ENCODE data around the gene CHP2. TPM values are rescaled to one million over a fixed set of nuclear protein-coding genes. Genes with fewer than 3 reads are reported as not detected.
"Not testable (repeated sequence)": the region's sequence is repeated elsewhere in the genome, so short reads cannot be mapped to it uniquely, and the experiment has no call there.

CHP2 gene
- total and polyA plus RNA-seq, 9 of the 15 experiments (the other 6 are each of a cell fraction or from before 2014, with no cell fraction given), result 0.23 to 1.1 (median 0.80) TPM

GRCh38 chr16:23716484-23716883 is 38.3 kb upstream of the CHP2 start:
- CTCF ChIA-PET (ENCODE audit: low intra/inter-chr PET ratio), result no interaction called here

DNA sequence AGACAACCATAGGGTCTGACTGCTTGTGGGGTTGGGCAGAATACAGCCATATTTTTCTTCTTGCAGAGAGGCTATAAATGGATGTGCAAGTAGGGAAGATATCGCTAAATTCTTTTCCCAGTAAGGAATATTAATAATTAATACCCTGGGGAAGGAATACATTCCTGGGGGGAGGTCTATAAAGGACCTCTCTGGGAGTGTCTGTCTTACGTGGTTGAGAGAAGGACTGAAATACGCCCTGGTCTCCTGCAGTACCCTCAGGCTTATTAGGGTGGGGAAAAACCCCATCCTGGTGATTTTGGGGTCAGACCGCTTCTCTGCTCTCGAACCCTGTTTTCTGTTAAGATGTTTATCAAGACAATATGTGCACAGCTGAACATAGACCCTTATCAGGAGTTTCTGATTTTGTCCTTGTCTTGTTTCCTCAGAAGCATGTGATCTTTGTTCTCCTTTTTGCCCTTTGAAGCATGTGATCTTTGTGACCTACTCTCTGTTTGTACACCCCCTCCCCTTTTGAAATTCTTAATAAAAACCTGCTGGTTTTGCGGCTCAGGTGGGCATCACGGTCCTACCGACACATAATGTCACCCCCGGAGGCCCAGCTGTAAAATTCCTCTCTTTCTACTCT is 32.1 kb upstream of the CHP2 start:
- WGBS (ENCODE audit: insufficient coverage, low coverage, missing lambda C conversion rate), result 41% methylated on average over 9 of the region's 9 CpGs
- H3K27me3 ChIP-seq (ENCODE audit: control insufficient read depth in 2 of 2, insufficient read depth in 2 of 2, low read length in 2 of 2); H3K4me3 ChIP-seq; H2AFZ ChIP-seq (ENCODE audit: low read depth, low read length); H3K79me2 ChIP-seq (ENCODE audit: control insufficient read depth, insufficient read depth, low read length); CTCF ChIA-PET (ENCODE audit: low intra/inter-chr PET ratio); H3K4me1 ChIP-seq (replicated peaks in 1 of 2; ENCODE audit: control insufficient read depth in 2 of 2, insufficient read depth in 2 of 2, low read length in 2 of 2); ATAC-seq; H3K9me3 ChIP-seq (replicated peaks; ENCODE audit: control insufficient read depth, insufficient read depth, low read depth, low read length); H3K9me1 ChIP-seq (ENCODE audit: control insufficient read depth, insufficient read depth, low read length); H3K4me2 ChIP-seq (ENCODE audit: insufficient read depth, low read length); POLR2A ChIA-PET; DNase-seq (ENCODE audit: extremely low read depth in 1 of 4, low spot score in 3 of 4); H3K27ac ChIP-seq (ENCODE audit: extremely low read depth, low read depth, low read length); H3K36me3 ChIP-seq (ENCODE audit: control insufficient read depth, insufficient read depth, low read length); BruUV-seq (replicated peaks); in situ Hi-C loops (cut with MboI); H3K9ac ChIP-seq (ENCODE audit: insufficient read depth in 1 of 2, low read depth in 2 of 2, low read length in 2 of 2); H4K20me1 ChIP-seq (replicated peaks; ENCODE audit: control insufficient read depth, insufficient read depth, low read length); FAIRE-seq: not testable (repeated sequence)
- TF ChIP-seq TRIM28 (IDR thresholded peaks at IDR 0.05) (peak; percentile 78), CBX3 (IDR thresholded peaks at IDR 0.05; ENCODE audit: borderline replicate concordance in 1 of 2, low read length in 2 of 2) (peak in 1 of 2 experiments; percentile 53; a peak in 1 of 3 replicates), CBX5 (IDR thresholded peaks at IDR 0.05; ENCODE audit: borderline replicate concordance, low read depth) (peak; percentile 82; the same call in 1 of the 2 replicates)
- intact Hi-C loops (cut with micrococcal nuclease), result loop anchor here (10.0 kb wide), 1 partner anchor 168 kb away; the partner anchor contains the start of genes EARS2 and UBFD1

More at GRCh38 chr16:23716484-23716883, 38.3 kb upstream of the CHP2 start:
- Histone ChIP-seq H2AFZ (ENCODE audit: low read depth, low read length) (no peak overlapping the region), H3K27ac (ENCODE audit: extremely low read depth, low read depth, low read length) (no peak overlapping the region), H3K9me3 (replicated peaks; ENCODE audit: control insufficient read depth, insufficient read depth, low read depth, low read length) (no peaks in the 10 kb centered on the region), H3K9me1 (ENCODE audit: control insufficient read depth, insufficient read depth, low read length) (no peaks in the 10 kb centered on the region), H3K27me3 (ENCODE audit: control insufficient read depth in 2 of 2, insufficient read depth in 2 of 2, low read length in 2 of 2) (peaks cover 0 to 10% of the 10 kb centered on the region in 2 experiments; a peak in 2 of 5 replicates), H3K4me3 (no peak overlapping the region), H4K20me1 (replicated peaks; ENCODE audit: control insufficient read depth, insufficient read depth, low read length) (no peaks in the 10 kb centered on the region), H3K4me1 (replicated peaks in 1 of 2; ENCODE audit: control insufficient read depth in 2 of 2, insufficient read depth in 2 of 2, low read length in 2 of 2) (peaks cover 0 to 11% of the 10 kb centered on the region in 2 experiments; a peak in 2 of 5 replicates), H3K36me3 (ENCODE audit: control insufficient read depth, insufficient read depth, low read length) (no peaks in the 10 kb centered on the region), H3K79me2 (ENCODE audit: control insufficient read depth, insufficient read depth, low read length) (no peaks in the 10 kb centered on the region), H3K9ac (ENCODE audit: insufficient read depth in 1 of 2, low read depth in 2 of 2, low read length in 2 of 2) (no peak overlapping the region), H3K4me2 (ENCODE audit: insufficient read depth, low read length) (no peak overlapping the region)
- no peak for TF ChIP-seq ZNF24 (IDR thresholded peaks at IDR 0.05)
- ATAC-seq, result no peak
- intact Hi-C loops (cut with micrococcal nuclease) (no loop called here), in situ Hi-C loops (cut with MboI) (no loop called here)
- BruUV-seq (replicated peaks), result no TSS peak
- WGBS (ENCODE audit: insufficient coverage, low coverage, missing lambda C conversion rate), result 15% methylated on average over 5 of the region's 5 CpGs
- POLR2A ChIA-PET, result interaction anchor here (1.1 kb wide), 1 partner anchor 10 kb away, joined by 3 read pairs; no protein-coding TSS in a partner anchor
- no peak for DNase-seq (ENCODE audit: extremely low read depth in 1 of 4, low spot score in 3 of 4)
- no peak for FAIRE-seq

All from K562 (cell line).